ENCODE measurements around the gene PPIA. TPM values are rescaled to one million over a fixed set of nuclear protein-coding genes. Genes with fewer than 3 reads are reported as not detected.

PPIA gene
- polyA plus RNA-seq, 1 of the 3 experiments (the other 2 are of a cell fraction), result 6,267 TPM

DNA sequence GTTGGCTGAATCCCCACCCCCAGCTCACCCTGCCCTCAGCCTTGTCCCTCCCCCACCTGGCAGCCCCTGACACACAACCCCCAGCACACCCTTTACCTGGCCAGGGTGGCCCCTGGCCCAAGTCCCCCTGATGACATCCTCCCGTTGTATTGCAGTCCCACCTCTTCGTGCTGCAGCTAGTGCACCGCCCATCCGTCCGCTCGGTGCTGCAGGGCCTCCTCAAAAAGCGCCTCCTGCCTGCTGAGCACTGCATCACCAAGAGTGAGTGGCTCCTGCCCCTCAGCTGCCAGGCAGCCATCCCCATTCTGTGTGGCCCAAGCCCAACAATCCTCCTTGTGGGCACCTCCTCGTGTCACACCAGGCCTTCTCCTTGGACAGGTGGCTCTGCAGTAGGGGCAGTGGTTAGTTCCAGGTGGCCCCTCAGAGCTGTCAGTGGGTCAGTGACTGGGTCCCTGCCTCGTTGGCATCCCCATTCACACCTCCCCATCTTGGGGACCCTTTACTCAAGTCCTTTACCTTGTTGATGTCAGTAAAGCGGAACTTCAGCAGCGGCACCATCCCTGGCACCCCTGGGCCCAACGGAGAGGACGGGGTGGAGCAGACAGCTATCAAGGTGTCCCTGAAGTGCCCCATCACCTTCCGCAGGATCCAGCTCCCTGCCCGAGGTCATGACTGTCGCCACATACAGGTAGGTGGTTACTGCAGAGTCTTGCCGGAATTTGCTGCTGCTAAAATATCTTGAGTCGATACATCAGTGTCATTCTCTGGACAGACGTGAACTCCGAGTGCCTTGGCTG, 33.6 kb upstream of the PPIA start:
- Histone ChIP-seq H3K79me2 (ENCODE audit: insufficient read depth) (no peaks in the 10 kb centered on the region), H3K4me2 (no peak overlapping the region), H3K4me3 (ENCODE audit: low read depth in 2 of 2, low read length in 1 of 2) (no peak overlapping the region), H3K27ac (ENCODE audit: low read depth in 2 of 2, low read length in 1 of 2) (no peak overlapping the region), H3K36me3 (replicated peaks in 1 of 2; ENCODE audit: control insufficient read depth in 1 of 2, insufficient read depth in 2 of 2, low read length in 1 of 2) (peaks cover 52 to 85% of the 10 kb centered on the region in 2 experiments), H4K20me1 (ENCODE audit: insufficient read depth) (no peaks in the 10 kb centered on the region), H3K27me3 (ENCODE audit: insufficient read depth) (no peaks in the 10 kb centered on the region), H3K9me2 (no peaks in the 10 kb centered on the region), H3K4me1 (ENCODE audit: control insufficient read depth in 1 of 2, insufficient read depth in 2 of 2, low read depth in 1 of 2, low read length in 1 of 2) (peaks cover 0 to 17% of the 10 kb centered on the region in 2 experiments; a peak in 1 of 4 replicates), H3F3A (replicated peaks; ENCODE audit: insufficient read depth) (no peaks in the 10 kb centered on the region), H2AFZ (ENCODE audit: low read depth) (no peak overlapping the region), H3K9me3 (no peaks in the 10 kb centered on the region), H3K9ac (no peak overlapping the region)
- CTCF ChIA-PET, result interaction anchor here (1.1 to 1.2 kb wide), 2 partner anchors 34 to 85 kb away, joined by 3 to 4 read pairs; partner anchors contain the start of gene PPIA
- peak; percentile 39 for DNase-seq
- POLR2A ChIA-PET, result no interaction called here
- TF ChIP-seq RAD21 (IDR thresholded peaks at IDR 0.05; ENCODE audit: low read length), result no peak
- no peak for TF ChIP-seq CTCF (IDR thresholded peaks at IDR 0.05)
- TF ChIP-seq NFIC (IDR thresholded peaks at IDR 0.05; ENCODE audit: borderline replicate concordance), result no peak
- no peak for TF ChIP-seq SMC3 (IDR thresholded peaks at IDR 0.05; ENCODE audit: low read depth, low read length)
- TF ChIP-seq USF1 (IDR thresholded peaks at IDR 0.05; ENCODE audit: borderline replicate concordance, low read depth), result no peak
- TF ChIP-seq CHD2 (IDR thresholded peaks at IDR 0.05; ENCODE audit: low read length, partially characterized antibody), result no peak
- no peak for TF ChIP-seq GATA2 (CRISPR knock-in tag; IDR thresholded peaks at IDR 0.05)
- TF ChIP-seq SIN3A (IDR thresholded peaks at IDR 0.05; ENCODE audit: borderline replicate concordance, low read depth, low read length), result no peak
- TF ChIP-seq GABPA (IDR thresholded peaks at IDR 0.05; ENCODE audit: low read depth), result no peak
- WGBS (ENCODE audit: low lambda C conversion rate), result 87% methylated on average over 18 of the region's 20 CpGs

DNA sequence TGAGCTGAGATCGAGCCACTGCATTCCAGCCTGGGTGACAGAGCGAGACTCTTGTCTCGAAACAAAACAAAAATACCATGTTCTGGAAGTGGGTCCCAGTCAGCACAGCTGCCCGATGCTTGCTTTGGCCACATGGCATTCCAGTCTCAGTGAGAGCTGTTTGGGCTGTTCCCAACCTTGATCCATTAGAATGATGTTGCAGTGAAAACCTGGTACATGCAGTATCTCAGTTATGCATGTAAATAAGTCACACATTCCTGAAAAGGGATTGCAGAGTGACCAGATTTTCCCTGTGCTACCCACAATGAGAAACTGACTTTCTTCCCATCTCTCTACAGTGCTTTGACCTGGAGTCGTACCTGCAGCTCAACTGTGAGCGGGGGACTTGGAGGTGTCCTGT, 32.4 kb upstream of the PPIA start:
- POLR2A ChIA-PET, result interaction anchor here (0.6 kb wide), 1 partner anchor 83 kb away, joined by 3 read pairs; no protein-coding TSS in a partner anchor
- WGBS (ENCODE audit: low lambda C conversion rate), result 95% methylated on average over 6 of the region's 6 CpGs
- TF ChIP-seq NRF1 (IDR thresholded peaks at IDR 0.05; ENCODE audit: low read depth, low read length), result no peak
- TF ChIP-seq, protein P1, sequence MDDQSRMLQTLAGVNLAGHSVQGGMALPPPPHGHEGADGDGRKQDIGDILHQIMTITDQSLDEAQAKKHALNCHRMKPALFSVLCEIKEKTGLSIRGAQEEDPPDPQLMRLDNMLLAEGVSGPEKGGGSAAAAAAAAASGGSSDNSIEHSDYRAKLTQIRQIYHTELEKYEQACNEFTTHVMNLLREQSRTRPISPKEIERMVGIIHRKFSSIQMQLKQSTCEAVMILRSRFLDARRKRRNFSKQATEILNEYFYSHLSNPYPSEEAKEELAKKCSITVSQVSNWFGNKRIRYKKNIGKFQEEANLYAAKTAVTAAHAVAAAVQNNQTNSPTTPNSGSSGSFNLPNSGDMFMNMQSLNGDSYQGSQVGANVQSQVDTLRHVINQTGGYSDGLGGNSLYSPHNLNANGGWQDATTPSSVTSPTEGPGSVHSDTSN (IDR thresholded peaks at IDR 0.05), result no peak
- no peak for TF ChIP-seq REST (IDR thresholded peaks at IDR 0.05; ENCODE audit: low read depth, low read length)
- TF ChIP-seq GATA2 (CRISPR knock-in tag; IDR thresholded peaks at IDR 0.05), result no peak
- TF ChIP-seq, protein P2, sequence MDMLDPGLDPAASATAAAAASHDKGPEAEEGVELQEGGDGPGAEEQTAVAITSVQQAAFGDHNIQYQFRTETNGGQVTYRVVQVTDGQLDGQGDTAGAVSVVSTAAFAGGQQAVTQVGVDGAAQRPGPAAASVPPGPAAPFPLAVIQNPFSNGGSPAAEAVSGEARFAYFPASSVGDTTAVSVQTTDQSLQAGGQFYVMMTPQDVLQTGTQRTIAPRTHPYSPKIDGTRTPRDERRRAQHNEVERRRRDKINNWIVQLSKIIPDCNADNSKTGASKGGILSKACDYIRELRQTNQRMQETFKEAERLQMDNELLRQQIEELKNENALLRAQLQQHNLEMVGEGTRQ (IDR thresholded peaks at IDR 0.05; ENCODE audit: borderline replicate concordance, low read depth, low read length), result no peak
- TF ChIP-seq RCOR1 (IDR thresholded peaks at IDR 0.05; ENCODE audit: low read length), result no peak
- TF ChIP-seq RFX5 (IDR thresholded peaks at IDR 0.05; ENCODE audit: low read length), result no peak
- no peak for TF ChIP-seq SMC3 (IDR thresholded peaks at IDR 0.05; ENCODE audit: low read depth, low read length)

More for the DNA sequence above, 32.4 kb upstream of the PPIA start:
- H2AFZ ChIP-seq (ENCODE audit: low read depth), result no peak overlapping the region
- no peak overlapping the region for H3K4me2 ChIP-seq
- no peaks in the 10 kb centered on the region for H4K20me1 ChIP-seq (ENCODE audit: insufficient read depth)
- H3K4me1 ChIP-seq (ENCODE audit: control insufficient read depth in 1 of 2, insufficient read depth in 2 of 2, low read depth in 1 of 2, low read length in 1 of 2), result peaks cover 0 to 29% of the 10 kb centered on the region in 2 experiments; a peak in 1 of 4 replicates
- no peak for DNase-seq
- no peaks in the 10 kb centered on the region for H3K79me2 ChIP-seq (ENCODE audit: insufficient read depth)
- no peaks in the 10 kb centered on the region for H3K27me3 ChIP-seq (ENCODE audit: insufficient read depth)
- H3K36me3 ChIP-seq (replicated peaks in 1 of 2; ENCODE audit: control insufficient read depth in 1 of 2, insufficient read depth in 2 of 2, low read length in 1 of 2), result peaks cover 46 to 84% of the 10 kb centered on the region in 2 experiments
- no peak overlapping the region for H3K4me3 ChIP-seq (ENCODE audit: low read depth in 2 of 2, low read length in 1 of 2)
- H3K27ac ChIP-seq (ENCODE audit: low read depth in 2 of 2, low read length in 1 of 2), result no peak overlapping the region
- H3K9me3 ChIP-seq, result no peaks in the 10 kb centered on the region
- H3K9me2 ChIP-seq, result no peaks in the 10 kb centered on the region
- H3F3A ChIP-seq (replicated peaks; ENCODE audit: insufficient read depth), result no peaks in the 10 kb centered on the region
- CTCF ChIA-PET, result interaction anchor here (1.1 kb wide), 1 partner anchor 129 kb away, joined by 3 read pairs; no protein-coding TSS in a partner anchor
- H3K9ac ChIP-seq, result no peak overlapping the region
